Ascending aorta (tissue), 2 donors: ENCODE data around the gene TSTD2. TPM values are rescaled to one million over a fixed set of nuclear protein-coding genes. Genes with fewer than 3 reads are reported as not detected.

Source experiments
- DNase-seq, 2 donors: peaks; one replicate each; pipeline ENCODE4 v3.0.0-alpha.2; 2019; ENCODE audit warnings: low spot score in 2 of 2
- H3K27ac ChIP-seq, 2 donors: fragments of 200-600 bp; sonication (generic); one replicate each; pipeline ENCODE4 v1.5.1; 2016 to 2017; ENCODE audit warnings: mild to moderate bottlenecking in 1 of 2
- H3K27me3 ChIP-seq: fragments of 200-600 bp; sonication (generic); one replicate; pipeline ENCODE4 v1.5.1; 2017
- H3K36me3 ChIP-seq, 2 donors: fragments of 200-600 bp; sonication (generic); one replicate each; pipeline ENCODE4 v1.5.1; 2016
- H3K4me1 ChIP-seq, 2 donors: fragments of 200-600 bp; sonication (generic); one replicate each; pipeline ENCODE4 v1.5.1; 2016 to 2017; ENCODE audit warnings: mild to moderate bottlenecking in 1 of 2
- H3K4me3 ChIP-seq, 2 donors: fragments of 200-600 bp; sonication (generic); one replicate each; pipeline ENCODE4 v1.5.1; 2016 to 2017; ENCODE audit warnings: mild to moderate bottlenecking in 1 of 2
- H3K9me3 ChIP-seq, 2 donors: fragments of 200-600 bp; sonication (generic); one replicate each; pipeline ENCODE4 v1.5.1; 2016
- CTCF ChIP-seq, 3 experiments: fragments of 200-600 bp in 2 of 3; fragments of 450-650 bp in 1 of 3; sonication (generic) in 2 of 3; IDR thresholded peaks; one replicate each; pipeline ENCODE4 v1.5.1; 2016 to 2019; ENCODE audit warnings: antibody characterized with exemption in 3 of 3, mild to moderate bottlenecking in 1 of 3, moderate library complexity in 1 of 3
- intact Hi-C: fragments of 100-400 bp; cut with DNase I; formaldehyde crosslinking; loops from one replicate; pipeline ENCODE4 v1.15.1; 2023
- total RNA-seq: library from RNA; depleted of rRNA; stranded (reverse); fragments of >200 nt; gene quantifications from one replicate; pipeline ENCODE4 v1.1.0, GENCODE V29; 2016

The TSTD2 gene
- 1.4 TPM for total RNA-seq

DNA sequence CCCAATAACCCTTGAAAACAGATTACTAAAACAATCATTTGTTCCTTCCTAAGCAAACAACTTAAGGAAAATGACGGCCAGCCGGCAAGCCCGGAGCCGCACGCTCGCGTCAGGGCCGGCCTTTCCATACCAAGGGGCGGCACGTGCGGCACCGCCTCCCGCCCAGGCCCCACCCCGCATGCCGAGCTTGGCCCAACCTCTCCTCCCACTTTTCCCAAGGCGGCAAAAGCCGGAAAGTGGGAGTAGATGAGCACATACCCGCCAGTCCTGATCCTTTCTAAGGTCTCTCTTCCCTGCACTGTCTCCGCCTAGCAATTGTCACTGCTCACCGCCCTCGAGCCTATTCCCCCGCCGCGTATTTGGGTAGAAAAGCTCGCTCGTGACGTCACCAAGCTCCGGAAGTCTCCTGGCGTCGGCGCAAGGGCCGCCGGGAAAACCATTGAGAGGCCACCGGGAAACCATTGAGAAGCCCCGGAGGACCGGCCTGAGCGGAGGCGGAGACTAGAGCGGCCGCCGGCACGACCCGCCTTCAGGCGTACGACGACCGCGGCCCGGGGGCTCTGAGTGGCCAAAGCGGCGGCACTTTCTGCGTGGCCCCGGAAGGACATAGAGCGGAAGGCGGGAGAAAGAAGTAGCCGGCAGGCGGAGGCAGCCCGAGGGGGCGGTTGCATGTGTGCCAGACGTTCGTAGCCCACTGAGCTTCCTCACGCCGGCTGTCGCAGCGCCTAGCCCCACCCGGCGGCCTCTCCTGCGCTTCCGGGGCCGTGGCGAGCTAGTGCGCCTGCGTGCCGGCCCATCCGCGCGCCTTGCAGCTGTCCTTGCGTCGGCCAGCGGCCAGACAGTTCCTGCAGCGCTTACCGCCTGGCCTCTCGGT, at the start of gene TSTD2, which contains the start of gene NCBP1:
Gene TSTD2 (minus strand): TSS at position 384 of the 874 bp plus-strand sequence. CDS start 5,806 bp downstream, outside the sequence.
Gene NCBP1 (plus strand): TSS at position 837 of the 874 bp plus-strand sequence. CDS start 61 bp downstream, outside the sequence.
- Histone ChIP-seq H3K36me3 (no peaks in the 10 kb centered on the region), H3K9me3 (no peaks in the 10 kb centered on the region), H3K27ac (peak within 1 kb of the TSS; percentile 97 to 98), H3K4me1 (peaks cover 10 to 25% of the 10 kb centered on the region in 2 donors), H3K4me3 (peak within 1 kb of the TSS; percentile 81 to 89), H3K27me3 (no peaks in the 10 kb centered on the region)
- TF ChIP-seq CTCF (IDR thresholded peaks at IDR 0.05): no peak
- peak; percentile 91 to 98 for DNase-seq
- intact Hi-C loops: loop anchor here (1.0 to 5.0 kb wide), 5 partner anchors 64 to 424 kb away; partner anchors contain the start of genes NANS, TDRD7, TMOD1 and XPA

GRCh38 chr9:97682242-97682641, 49.1 kb upstream of the TSTD2 start:
- Histone ChIP-seq H3K9me3 (no peaks in the 10 kb centered on the region), H3K36me3 (peaks cover 28 to 55% of the 10 kb centered on the region in 2 donors), H3K4me3 (no peak overlapping the region), H3K27me3 (no peaks in the 10 kb centered on the region), H3K4me1 (no peaks in the 10 kb centered on the region), H3K27ac (no peak overlapping the region)
- intact Hi-C loops: no loop called here
- no peak for DNase-seq
- no peak for TF ChIP-seq CTCF (IDR thresholded peaks at IDR 0.05)

DNA sequence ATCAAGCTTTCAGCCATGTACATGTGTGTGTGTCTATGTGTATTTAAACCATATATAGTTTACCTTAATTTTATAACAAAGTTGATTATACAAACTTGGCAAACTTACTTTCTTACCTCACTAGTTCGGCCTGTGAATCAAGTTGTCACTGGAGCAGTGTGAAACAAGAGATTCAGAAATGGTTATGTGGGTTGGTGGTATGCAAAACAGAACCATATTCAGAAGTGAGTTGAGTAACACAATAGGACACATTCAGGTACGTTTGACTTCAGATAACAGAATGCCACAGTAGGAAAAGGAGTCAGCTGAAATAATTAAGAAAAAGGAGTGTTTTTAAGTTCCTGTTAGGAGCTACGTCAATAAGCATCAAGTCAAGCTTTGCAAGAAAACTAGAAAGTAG, 42.5 kb upstream of the TSTD2 start:
- TF ChIP-seq CTCF (IDR thresholded peaks at IDR 0.05): no peak
- intact Hi-C loops: no loop called here
- peaks cover 34 to 65% of the 10 kb centered on the region in 2 donors for H3K36me3 ChIP-seq
- no peak overlapping the region for H3K4me3 ChIP-seq
- H3K9me3 ChIP-seq: no peaks in the 10 kb centered on the region
- H3K27me3 ChIP-seq: no peaks in the 10 kb centered on the region
- peaks cover 0 to 6% of the 10 kb centered on the region in 2 donors for H3K4me1 ChIP-seq
- H3K27ac ChIP-seq: peak overlapping the region; percentile 59 to 76
- DNase-seq: no peak

DNA sequence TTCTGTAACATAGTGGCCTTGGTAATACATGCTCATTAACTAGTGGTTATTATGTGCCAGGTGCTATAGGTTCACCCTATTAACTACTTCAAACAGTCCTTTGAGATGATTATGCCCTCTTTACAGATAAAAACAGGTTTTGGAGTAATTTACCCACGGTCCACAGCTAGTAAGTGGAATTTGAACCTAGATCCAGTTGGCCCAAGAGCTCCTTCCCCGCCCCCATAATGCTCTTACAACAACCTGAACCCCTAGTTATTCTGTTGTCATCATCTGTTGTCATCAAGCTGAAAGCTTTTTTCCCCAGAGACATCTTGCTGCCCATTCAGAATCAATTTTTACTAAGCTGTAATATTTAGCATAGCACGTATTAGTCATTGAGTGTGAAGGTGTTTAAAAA, 40.8 kb upstream of the TSTD2 start:
- no peaks in the 10 kb centered on the region for H3K27me3 ChIP-seq
- intact Hi-C loops: no loop called here
- no peaks in the 10 kb centered on the region for H3K9me3 ChIP-seq
- H3K4me3 ChIP-seq: no peak overlapping the region
- no peak overlapping the region for H3K27ac ChIP-seq
- H3K4me1 ChIP-seq: peaks cover 0 to 6% of the 10 kb centered on the region in 2 donors
- TF ChIP-seq CTCF (IDR thresholded peaks at IDR 0.05): no peak
- peaks cover 51 to 76% of the 10 kb centered on the region in 2 donors for H3K36me3 ChIP-seq
- DNase-seq: no peak

GRCh38 chr9:97672403-97672802, 39.2 kb upstream of the TSTD2 start:
- DNase-seq: no peak
- peaks cover 60 to 84% of the 10 kb centered on the region in 2 donors for H3K36me3 ChIP-seq
- intact Hi-C loops: no loop called here

More at GRCh38 chr9:97672403-97672802, 39.2 kb upstream of the TSTD2 start:
- Histone ChIP-seq H3K4me3 (no peak overlapping the region), H3K9me3 (no peaks in the 10 kb centered on the region), H3K27me3 (no peaks in the 10 kb centered on the region), H3K4me1 (peaks cover 0 to 6% of the 10 kb centered on the region in 2 donors), H3K27ac (no peak overlapping the region)
- TF ChIP-seq CTCF (IDR thresholded peaks at IDR 0.05): no peak
